Measurements from ENCODE around the gene RPL21. TPM values are rescaled to one million over a fixed set of nuclear protein-coding genes. Genes with fewer than 3 reads are reported as not detected.

Gene RPL21
- total and polyA plus RNA-seq, 2 donors (not counting 1 experiment from before 2014, with no cell fraction given): 1,937 to 2,245 TPM

DNA sequence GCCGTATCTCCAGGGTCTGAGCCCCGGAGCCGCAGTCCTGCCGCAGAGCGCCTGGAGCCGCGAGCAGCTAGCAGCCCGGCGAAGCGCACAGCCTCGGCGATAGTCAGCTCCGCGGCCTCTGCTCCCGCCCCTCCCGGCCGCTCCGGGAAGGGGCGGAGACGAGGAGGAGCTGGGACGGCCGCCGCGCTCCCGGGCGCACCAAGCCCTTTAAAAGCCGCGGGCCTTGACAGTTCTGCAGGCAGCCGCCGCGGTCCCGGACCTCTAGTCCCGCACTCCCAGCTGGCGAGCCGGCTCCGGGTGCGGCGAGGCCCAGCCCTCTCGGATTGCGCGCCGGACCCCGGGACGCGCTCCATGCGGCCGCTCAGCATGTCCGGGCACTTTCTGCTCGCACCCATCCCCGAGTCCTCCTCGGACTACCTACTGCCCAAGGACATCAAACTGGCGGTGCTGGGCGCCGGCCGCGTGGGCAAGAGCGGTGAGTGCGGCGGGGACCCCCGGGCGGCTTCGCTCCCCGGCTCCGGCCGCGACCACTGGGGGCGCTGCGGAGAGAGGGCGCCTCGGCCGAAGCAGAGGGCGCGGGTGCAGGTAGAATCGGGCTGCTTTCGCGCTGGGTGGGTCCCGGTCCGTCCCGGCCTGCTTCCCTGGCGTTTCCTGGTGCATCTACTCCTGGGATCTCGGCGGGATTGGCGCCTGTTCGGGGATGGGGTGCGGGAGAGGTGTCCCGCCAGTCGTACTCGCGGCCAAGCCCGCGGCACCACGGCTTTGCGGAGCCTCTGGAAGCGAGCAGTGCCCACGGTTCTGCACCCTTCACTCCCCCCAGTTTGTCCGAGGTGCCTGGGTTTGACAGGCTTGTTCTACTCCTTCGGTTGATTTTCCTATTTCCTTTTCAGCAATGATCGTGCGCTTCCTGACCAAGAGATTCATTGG, 19.5 kb downstream of the RPL21 start, which contains the start of gene RASL11A:
Gene RASL11A (plus strand): TSS at position 237 of the 927 bp plus-strand sequence. CDS start 115 bp downstream, at position 352.
- H3K9ac ChIP-seq (ENCODE audit: low read length): peak within 1 kb of the TSS; percentile 76
- ChIA-PET CTCF (interaction anchor here (0.5 to 2.9 kb wide), 29 partner anchors 8 to 977 kb away, joined by 3 to 11 read pairs (median 4); partner anchors contain the start of gene RPL21), POLR2A (interaction anchor here (1.1 kb wide), 1 partner anchor 20 kb away, joined by 5 read pairs; the partner anchor contains the start of gene RPL21)
- H3K4me1 Mint-ChIP-seq: peaks cover 33% of the 10 kb centered on the region
- under 1% methylated on average over 98 of the region's 99 CpGs for WGBS (ENCODE audit: insufficient coverage)
- no peaks in the 10 kb centered on the region for H3K36me3 ChIP-seq (replicated peaks in 1 of 2; ENCODE audit: control extremely low read depth in 1 of 2, control insufficient read depth in 1 of 2, extremely low read depth in 1 of 2, insufficient read depth in 2 of 2, low read length in 1 of 2)
- H3K9me3 ChIP-seq (ENCODE audit: control extremely low read depth in 1 of 3, control insufficient read depth in 2 of 3, insufficient read depth in 1 of 3, low read length in 2 of 3): no peaks in the 10 kb centered on the region
- H3K9me3 Mint-ChIP-seq (ENCODE audit: insufficient read depth): no peaks in the 10 kb centered on the region
- no peaks in the 10 kb centered on the region for H4K20me1 ChIP-seq (ENCODE audit: control insufficient read depth, insufficient read depth, low read length, poor library complexity, severe bottlenecking)
- peak within 1 kb of the TSS; percentile 72 for H3K27ac Mint-ChIP-seq
- H3K27me3 Mint-ChIP-seq: peaks cover 9% of the 10 kb centered on the region
- TF ChIP-seq, protein P1, sequence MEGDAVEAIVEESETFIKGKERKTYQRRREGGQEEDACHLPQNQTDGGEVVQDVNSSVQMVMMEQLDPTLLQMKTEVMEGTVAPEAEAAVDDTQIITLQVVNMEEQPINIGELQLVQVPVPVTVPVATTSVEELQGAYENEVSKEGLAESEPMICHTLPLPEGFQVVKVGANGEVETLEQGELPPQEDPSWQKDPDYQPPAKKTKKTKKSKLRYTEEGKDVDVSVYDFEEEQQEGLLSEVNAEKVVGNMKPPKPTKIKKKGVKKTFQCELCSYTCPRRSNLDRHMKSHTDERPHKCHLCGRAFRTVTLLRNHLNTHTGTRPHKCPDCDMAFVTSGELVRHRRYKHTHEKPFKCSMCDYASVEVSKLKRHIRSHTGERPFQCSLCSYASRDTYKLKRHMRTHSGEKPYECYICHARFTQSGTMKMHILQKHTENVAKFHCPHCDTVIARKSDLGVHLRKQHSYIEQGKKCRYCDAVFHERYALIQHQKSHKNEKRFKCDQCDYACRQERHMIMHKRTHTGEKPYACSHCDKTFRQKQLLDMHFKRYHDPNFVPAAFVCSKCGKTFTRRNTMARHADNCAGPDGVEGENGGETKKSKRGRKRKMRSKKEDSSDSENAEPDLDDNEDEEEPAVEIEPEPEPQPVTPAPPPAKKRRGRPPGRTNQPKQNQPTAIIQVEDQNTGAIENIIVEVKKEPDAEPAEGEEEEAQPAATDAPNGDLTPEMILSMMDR (IDR thresholded peaks at IDR 0.05): peak; percentile 99
- no peak for TF ChIP-seq EZH2 (IDR thresholded peaks at IDR 0.05; ENCODE audit: borderline replicate concordance, insufficient read depth, low read depth, low read length, poor library complexity, severe bottlenecking)
- peak; percentile 89 for ATAC-seq (ENCODE audit: low read depth)
- peak within 1 kb of the TSS; percentile 46 to 95 (median 78) for H3K4me3 ChIP-seq (ENCODE audit: control extremely low read depth in 1 of 5, extremely low read depth in 1 of 5, insufficient read depth in 1 of 5, low read depth in 2 of 5, low read length in 4 of 5)
- H3K4me1 ChIP-seq (ENCODE audit: control insufficient read depth in 2 of 2, insufficient read depth in 2 of 2, low read length in 2 of 2): peaks cover 6 to 18% of the 10 kb centered on the region in 2 donors
- peak within 1 kb of the TSS; percentile 89 for H3K4me3 Mint-ChIP-seq
- peaks cover 12% of the 10 kb centered on the region for H3K79me2 ChIP-seq (ENCODE audit: control insufficient read depth, insufficient read depth, low read length)
- peaks cover 0 to 5% (median 2%) of the 10 kb centered on the region in 4 experiments for H3K27me3 ChIP-seq (replicated peaks in 1 of 4; ENCODE audit: control extremely low read depth in 1 of 4, control insufficient read depth in 3 of 4, insufficient read depth in 4 of 4, low read length in 3 of 4)
- intact Hi-C loops (cut with micrococcal nuclease): loop anchor here (1.0 to 5.0 kb wide), 5 partner anchors 11 to 1446 kb away; partner anchors contain the start of genes RPL21 and SLC46A3
- peak within 1 kb of the TSS; percentile 92 for H3K4me2 ChIP-seq (replicated peaks; ENCODE audit: low read depth, low read length, poor library complexity, severe bottlenecking)
- peak; percentile 85 for DNase-seq
- H2AFZ ChIP-seq (ENCODE audit: insufficient read depth, low read depth, low read length, poor library complexity, severe bottlenecking): peak within 1 kb of the TSS; percentile 88
- H3K27ac ChIP-seq (ENCODE audit: low read length in 2 of 2): peak within 1 kb of the TSS; percentile 28 to 39
